Kidney epithelial cell (primary cell): ENCODE results near the gene HTR3B. TPM values are rescaled to one million over a fixed set of nuclear protein-coding genes. Genes with fewer than 3 reads are reported as not detected.

Source experiments
- DNase-seq: peaks from one replicate; pipeline ENCODE4 v3.0.0-alpha.2; 2010; ENCODE audit warnings: low read depth
- H3K27me3 ChIP-seq: 2 replicates; pipeline ENCODE4 v1.6.0; 2011; ENCODE audit warnings: low read length; ENCODE audit not compliant: control insufficient read depth, insufficient read depth
- H3K36me3 ChIP-seq: 2 replicates; pipeline ENCODE4 v1.5.1; 2011; ENCODE audit warnings: low read length; ENCODE audit not compliant: control insufficient read depth, insufficient read depth
- H3K4me3 ChIP-seq: 2 replicates; pipeline ENCODE4 v1.5.1; 2011; ENCODE audit warnings: low read depth, mild to moderate bottlenecking, control low read depth, low read length
- total RNA-seq: library from RNA; depleted of rRNA; stranded (reverse); fragments of >200 nt; gene quantifications from 2 replicates; pipeline ENCODE4 v1.2.3, GENCODE V29; 2015
- TF ChIP-seq, protein P1 (sequence below): IDR thresholded peaks from 2 replicates; pipeline ENCODE4 v1.5.1; 2011; ENCODE audit warnings: mild to moderate bottlenecking, moderate library complexity, low read length, control low read depth, inconsistent platforms; ENCODE audit not compliant: insufficient read depth, poor library complexity, severe bottlenecking

Gene HTR3B, protein sequence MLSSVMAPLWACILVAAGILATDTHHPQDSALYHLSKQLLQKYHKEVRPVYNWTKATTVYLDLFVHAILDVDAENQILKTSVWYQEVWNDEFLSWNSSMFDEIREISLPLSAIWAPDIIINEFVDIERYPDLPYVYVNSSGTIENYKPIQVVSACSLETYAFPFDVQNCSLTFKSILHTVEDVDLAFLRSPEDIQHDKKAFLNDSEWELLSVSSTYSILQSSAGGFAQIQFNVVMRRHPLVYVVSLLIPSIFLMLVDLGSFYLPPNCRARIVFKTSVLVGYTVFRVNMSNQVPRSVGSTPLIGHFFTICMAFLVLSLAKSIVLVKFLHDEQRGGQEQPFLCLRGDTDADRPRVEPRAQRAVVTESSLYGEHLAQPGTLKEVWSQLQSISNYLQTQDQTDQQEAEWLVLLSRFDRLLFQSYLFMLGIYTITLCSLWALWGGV
- total RNA-seq, result not detected in 2 replicates

- no peaks in the 10 kb centered on the region for H3K27me3 ChIP-seq
- no peak within 1 kb of the TSS for H3K4me3 ChIP-seq
- TF ChIP-seq, protein P1, sequence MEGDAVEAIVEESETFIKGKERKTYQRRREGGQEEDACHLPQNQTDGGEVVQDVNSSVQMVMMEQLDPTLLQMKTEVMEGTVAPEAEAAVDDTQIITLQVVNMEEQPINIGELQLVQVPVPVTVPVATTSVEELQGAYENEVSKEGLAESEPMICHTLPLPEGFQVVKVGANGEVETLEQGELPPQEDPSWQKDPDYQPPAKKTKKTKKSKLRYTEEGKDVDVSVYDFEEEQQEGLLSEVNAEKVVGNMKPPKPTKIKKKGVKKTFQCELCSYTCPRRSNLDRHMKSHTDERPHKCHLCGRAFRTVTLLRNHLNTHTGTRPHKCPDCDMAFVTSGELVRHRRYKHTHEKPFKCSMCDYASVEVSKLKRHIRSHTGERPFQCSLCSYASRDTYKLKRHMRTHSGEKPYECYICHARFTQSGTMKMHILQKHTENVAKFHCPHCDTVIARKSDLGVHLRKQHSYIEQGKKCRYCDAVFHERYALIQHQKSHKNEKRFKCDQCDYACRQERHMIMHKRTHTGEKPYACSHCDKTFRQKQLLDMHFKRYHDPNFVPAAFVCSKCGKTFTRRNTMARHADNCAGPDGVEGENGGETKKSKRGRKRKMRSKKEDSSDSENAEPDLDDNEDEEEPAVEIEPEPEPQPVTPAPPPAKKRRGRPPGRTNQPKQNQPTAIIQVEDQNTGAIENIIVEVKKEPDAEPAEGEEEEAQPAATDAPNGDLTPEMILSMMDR, result no peak
- no peaks in the 10 kb centered on the region for H3K36me3 ChIP-seq
- DNase-seq, result no peak
Measured at GRCh38 chr11:113904379-113905101, at the start of gene HTR3B. Gene HTR3B (plus strand): TSS chr11:113904796. CDS start chr11:113904934, 138 bp downstream.

DNA sequence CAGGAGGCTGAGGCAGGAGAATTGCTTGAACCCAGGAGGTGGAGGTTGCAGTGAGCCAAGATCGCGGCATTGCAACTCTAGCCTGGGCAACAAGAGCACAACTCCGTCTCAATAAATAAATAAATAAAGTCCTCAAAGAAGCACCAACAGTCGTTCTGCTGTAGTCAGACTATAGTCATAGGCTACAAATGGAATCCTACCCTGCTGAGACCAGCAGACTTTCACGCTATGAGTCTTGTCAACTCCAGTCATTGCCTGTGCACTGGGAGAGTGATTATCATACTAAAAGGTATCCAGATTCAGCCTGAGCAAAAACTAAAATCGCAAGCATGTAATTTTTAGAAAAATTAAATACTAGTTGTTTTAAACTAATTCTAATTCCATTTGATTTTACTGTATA is 48.8 kb upstream of the HTR3B start:
- no peak for DNase-seq
- TF ChIP-seq, protein P1, result no peak

GRCh38 chr11:113856966-113857759 is 47.4 kb upstream of the HTR3B start:
- TF ChIP-seq, protein P1, result no peak
- no peaks in the 10 kb centered on the region for H3K36me3 ChIP-seq
- no peak for DNase-seq
- H3K27me3 ChIP-seq, result no peaks in the 10 kb centered on the region
- no peak overlapping the region for H3K4me3 ChIP-seq

More for the DNA sequence above, 48.8 kb upstream of the HTR3B start:
- Histone ChIP-seq H3K27me3 (no peaks in the 10 kb centered on the region), H3K36me3 (no peaks in the 10 kb centered on the region), H3K4me3 (no peak overlapping the region)

DNA sequence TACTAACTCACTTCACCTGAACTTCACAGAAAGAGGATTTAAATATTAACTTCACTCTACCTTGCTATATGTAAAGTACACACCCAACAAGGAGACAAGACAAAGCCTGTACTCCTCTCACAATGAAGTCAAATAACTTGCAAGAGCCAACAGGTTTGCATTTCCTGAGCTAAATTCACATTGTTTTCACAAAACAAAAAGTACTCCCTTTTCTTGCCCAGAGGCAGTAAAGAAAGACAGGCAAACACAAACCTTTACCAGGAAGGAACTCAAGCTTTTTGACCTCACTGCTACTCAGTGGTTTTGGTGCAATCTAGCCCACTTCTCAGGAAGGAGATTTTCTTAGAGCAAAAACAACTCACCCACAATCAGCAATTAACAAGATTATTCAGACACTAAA is 44.9 kb upstream of the HTR3B start:
- no peaks in the 10 kb centered on the region for H3K27me3 ChIP-seq
- DNase-seq, result no peak
- H3K4me3 ChIP-seq, result no peak overlapping the region
- TF ChIP-seq, protein P1, result no peak
- H3K36me3 ChIP-seq, result no peaks in the 10 kb centered on the region

DNA sequence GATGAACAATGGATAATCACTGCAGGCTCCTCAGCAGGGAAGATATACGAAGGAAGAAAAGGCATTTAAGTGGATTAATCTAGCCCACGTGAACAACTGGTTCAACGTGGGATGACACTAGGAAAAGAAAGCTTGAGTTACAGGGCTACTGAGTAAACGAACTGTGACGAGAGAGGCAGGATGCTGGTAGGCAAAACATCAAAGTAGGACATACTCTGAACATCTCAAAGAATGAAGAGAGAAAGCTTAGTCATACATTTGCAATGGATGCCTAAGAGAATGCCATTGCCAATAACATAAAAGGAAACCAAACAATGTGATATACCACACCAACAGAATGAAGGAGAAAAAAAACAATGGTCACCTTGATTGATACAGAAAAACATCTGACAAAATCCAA is 42.2 kb upstream of the HTR3B start:
- Histone ChIP-seq H3K4me3 (no peak overlapping the region), H3K36me3 (no peaks in the 10 kb centered on the region), H3K27me3 (no peaks in the 10 kb centered on the region)
- TF ChIP-seq, protein P1, result no peak
- no peak for DNase-seq
